CD14-positive monocyte (primary cell): ENCODE results near the gene CES4A. TPM values are rescaled to one million over a fixed set of nuclear protein-coding genes. Genes with fewer than 3 reads are reported as not detected.
"Not testable (repeated sequence)": the region's sequence is repeated elsewhere in the genome, so short reads cannot be mapped to it uniquely, and the experiment has no call there.

Source experiments
- DNase-seq, 3 donors: peaks; one replicate each; pipeline ENCODE4 v3.0.0-alpha.2; 2011 to 2022
- H2AFZ ChIP-seq: 2 replicates; pipeline ENCODE4 v1.6.0; 2012; ENCODE audit warnings: mild to moderate bottlenecking, low read depth, low read length, inconsistent platforms; ENCODE audit not compliant: insufficient read depth, poor library complexity, severe bottlenecking
- H3K27ac ChIP-seq, 2 donors: 1 replicate in 1 of 2; 2 replicates in 1 of 2; pipeline ENCODE4 v1.5.1; 2012 to 2013; ENCODE audit warnings: low read length in 2 of 2, control low read depth in 1 of 2, inconsistent platforms in 1 of 2, low read depth in 1 of 2, mild to moderate bottlenecking in 1 of 2
- H3K27me3 ChIP-seq, 2 donors: one replicate each; pipeline versions ENCODE4 v1.6.0 to v1.6.1; 2011 to 2013; ENCODE audit warnings: low read length in 2 of 2; ENCODE audit not compliant: control insufficient read depth in 2 of 2, insufficient read depth in 2 of 2
- H3K36me3 ChIP-seq, 2 donors: replicated peaks in 1 of 2; 1 replicate in 1 of 2; 2 replicates in 1 of 2; pipeline versions ENCODE4 v1.5.1 to v1.6.1; 2012 to 2013; ENCODE audit warnings: low read length in 2 of 2, control low read depth in 1 of 2, inconsistent platforms in 1 of 2, mild to moderate bottlenecking in 1 of 2; ENCODE audit not compliant: insufficient read depth in 2 of 2, control insufficient read depth in 1 of 2
- H3K4me1 ChIP-seq, 2 donors: 1 replicate in 1 of 2; 2 replicates in 1 of 2; pipeline versions ENCODE4 v1.5.1 to v1.6.1; 2012 to 2013; ENCODE audit warnings: low read length in 2 of 2, control low read depth in 1 of 2, inconsistent platforms in 1 of 2, mild to moderate bottlenecking in 1 of 2, moderate library complexity in 1 of 2; ENCODE audit not compliant: insufficient read depth in 2 of 2, control insufficient read depth in 1 of 2
- H3K4me2 ChIP-seq: replicated peaks from 2 replicates; pipeline ENCODE3; 2012; ENCODE audit warnings: low read length, moderate library complexity, mild to moderate bottlenecking; ENCODE audit not compliant: poor library complexity, severe bottlenecking; ENCODE audit errors: extremely low read depth
- H3K4me3 ChIP-seq, 3 experiments: fragments of 200-600 bp in 1 of 3; sonication (generic) in 1 of 3; replicated peaks in 1 of 3; 1 replicate in 2 of 3; 2 replicates in 1 of 3; pipeline ENCODE4 v1.5.1; 2011 to 2013; ENCODE audit warnings: low read length in 3 of 3, mild to moderate bottlenecking in 3 of 3, control low read depth in 2 of 3, low read depth in 2 of 3, inconsistent platforms in 1 of 3, moderate library complexity in 1 of 3
- H3K79me2 ChIP-seq: 2 replicates; pipeline ENCODE4 v1.6.0; 2012; ENCODE audit warnings: mild to moderate bottlenecking, control low read depth, inconsistent platforms, low read length, moderate library complexity; ENCODE audit not compliant: insufficient read depth
- H3K9ac ChIP-seq: 2 replicates; pipeline ENCODE4 v1.6.0; 2017; ENCODE audit warnings: low read length, mild to moderate bottlenecking; ENCODE audit not compliant: insufficient read depth, poor library complexity, severe bottlenecking
- H3K9me3 ChIP-seq, 2 donors: replicated peaks in 1 of 2; 1 replicate in 1 of 2; 2 replicates in 1 of 2; pipeline versions ENCODE4 v1.5.1 to v1.6.1; 2012 to 2013; ENCODE audit warnings: low read length in 2 of 2, control low read depth in 1 of 2; ENCODE audit not compliant: control insufficient read depth in 1 of 2, insufficient read depth in 1 of 2
- H4K20me1 ChIP-seq: 2 replicates; pipeline ENCODE4 v1.6.0; 2012; ENCODE audit warnings: mild to moderate bottlenecking, low read length, control low read depth, moderate library complexity; ENCODE audit not compliant: insufficient read depth
- H3K27ac Mint-ChIP-seq, 7 donors: one replicate each; pipeline ENCODE4 v1.8.0; 2020; ENCODE audit warnings: mild to moderate bottlenecking in 7 of 7, mixed read lengths in 7 of 7, moderate library complexity in 6 of 7, inconsistent platforms in 2 of 7
- H3K27me3 Mint-ChIP-seq, 3 donors: one replicate each; pipeline ENCODE4 v1.8.0; 2021 to 2022; ENCODE audit warnings: low read depth in 3 of 3, mild to moderate bottlenecking in 3 of 3, mixed read lengths in 3 of 3, moderate library complexity in 3 of 3, inconsistent platforms in 1 of 3
- H3K36me3 Mint-ChIP-seq, 2 donors: one replicate each; pipeline ENCODE4 v1.8.0; 2020; ENCODE audit warnings: mixed read lengths in 2 of 2, inconsistent platforms in 1 of 2, mild to moderate bottlenecking in 1 of 2
- H3K4me1 Mint-ChIP-seq: one replicate; pipeline ENCODE4 v1.8.0; 2020; ENCODE audit warnings: mild to moderate bottlenecking, mixed read lengths
- H3K4me3 Mint-ChIP-seq, 2 donors: one replicate each; pipeline ENCODE4 v1.8.0; 2020; ENCODE audit warnings: mild to moderate bottlenecking in 2 of 2, mixed read lengths in 2 of 2, moderate library complexity in 1 of 2
- H3K9me3 Mint-ChIP-seq, 7 donors: one replicate each; pipeline ENCODE4 v1.8.0; 2020 to 2022; ENCODE audit warnings: mixed read lengths in 7 of 7, mild to moderate bottlenecking in 6 of 7, moderate library complexity in 6 of 7, inconsistent platforms in 2 of 7
- WGBS: methylation state at CpG from one replicate; pipeline ENCODE4 v1.1.5; 2013; ENCODE audit warnings: missing lambda C conversion rate; ENCODE audit not compliant: insufficient coverage; 5-methylcytosine and 5-hydroxymethylcytosine counted together
- intact Hi-C, 2 donors: fragments of 100-400 bp; cut with micrococcal nuclease; formaldehyde crosslinking; loops; one replicate each; pipeline versions ENCODE4 v1.15.0 to v1.15.1; 2023
- polyA plus RNA-seq, 3 donors: library from polyadenylated mRNA; depleted of rRNA in 1 of 3; unstranded in 2 of 3; stranded (reverse) in 1 of 3; fragments of 300-500 nt in 2 of 3; fragments of >200 nt in 1 of 3; fragmentation: Illumina TruSeq in 2 of 3; gene quantifications; 1 replicate in 2 of 3; 2 replicates in 1 of 3; pipeline ENCODE4 v1.2.3, GENCODE V29; 2012 to 2021
- TF ChIP-seq, protein P1 (sequence below): fragments of 200-600 bp; IDR thresholded peaks from one replicate; pipeline ENCODE4 v1.8.0; 2022; ENCODE audit warnings: antibody characterized with exemption, mild to moderate bottlenecking

CES4A gene
- polyA plus RNA-seq, 3 donors = 3.3 to 47.6 (median 4.1) TPM

DNA sequence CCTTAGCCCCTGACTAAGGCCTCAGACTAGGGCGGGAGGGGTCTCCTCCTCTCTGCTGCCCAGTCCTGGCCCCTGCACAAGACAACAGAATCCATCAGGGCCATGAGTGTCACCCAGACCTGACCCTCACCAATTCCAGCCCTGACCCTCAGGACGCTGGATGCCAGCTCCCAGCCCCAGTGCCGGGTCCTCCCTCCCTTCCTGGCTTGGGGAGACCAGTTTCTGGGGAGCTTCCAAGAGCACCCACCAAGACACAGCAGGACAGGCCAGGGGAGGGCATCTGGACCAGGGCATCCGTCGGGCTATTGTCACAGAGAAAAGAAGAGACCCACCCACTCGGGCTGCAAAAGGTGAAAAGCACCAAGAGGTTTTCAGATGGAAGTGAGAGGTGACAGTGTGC, 14.7 kb upstream of the CES4A start:
- Histone ChIP-seq H2AFZ (no peak overlapping the region), H3K27me3 (peaks cover 0 to 6% of the 10 kb centered on the region in 2 donors), H3K9me3 (no peaks in the 10 kb centered on the region), H3K36me3 (no peaks in the 10 kb centered on the region), H3K4me1 (no peaks in the 10 kb centered on the region), H3K4me3 (no peak overlapping the region), H3K4me2 (no peak overlapping the region), H4K20me1 (no peaks in the 10 kb centered on the region), H3K79me2 (no peaks in the 10 kb centered on the region), H3K9ac (no peak overlapping the region), H3K27ac (no peak overlapping the region)
- TF ChIP-seq, protein P1, sequence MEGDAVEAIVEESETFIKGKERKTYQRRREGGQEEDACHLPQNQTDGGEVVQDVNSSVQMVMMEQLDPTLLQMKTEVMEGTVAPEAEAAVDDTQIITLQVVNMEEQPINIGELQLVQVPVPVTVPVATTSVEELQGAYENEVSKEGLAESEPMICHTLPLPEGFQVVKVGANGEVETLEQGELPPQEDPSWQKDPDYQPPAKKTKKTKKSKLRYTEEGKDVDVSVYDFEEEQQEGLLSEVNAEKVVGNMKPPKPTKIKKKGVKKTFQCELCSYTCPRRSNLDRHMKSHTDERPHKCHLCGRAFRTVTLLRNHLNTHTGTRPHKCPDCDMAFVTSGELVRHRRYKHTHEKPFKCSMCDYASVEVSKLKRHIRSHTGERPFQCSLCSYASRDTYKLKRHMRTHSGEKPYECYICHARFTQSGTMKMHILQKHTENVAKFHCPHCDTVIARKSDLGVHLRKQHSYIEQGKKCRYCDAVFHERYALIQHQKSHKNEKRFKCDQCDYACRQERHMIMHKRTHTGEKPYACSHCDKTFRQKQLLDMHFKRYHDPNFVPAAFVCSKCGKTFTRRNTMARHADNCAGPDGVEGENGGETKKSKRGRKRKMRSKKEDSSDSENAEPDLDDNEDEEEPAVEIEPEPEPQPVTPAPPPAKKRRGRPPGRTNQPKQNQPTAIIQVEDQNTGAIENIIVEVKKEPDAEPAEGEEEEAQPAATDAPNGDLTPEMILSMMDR = no peak
- H3K4me3 Mint-ChIP-seq = no peak overlapping the region
- H3K36me3 Mint-ChIP-seq = no peaks in the 10 kb centered on the region
- intact Hi-C loops = no loop called here
- no peaks in the 10 kb centered on the region for H3K9me3 Mint-ChIP-seq
- H3K4me1 Mint-ChIP-seq = peaks cover 7% of the 10 kb centered on the region
- H3K27me3 Mint-ChIP-seq = peaks cover 15 to 25% (median 16%) of the 10 kb centered on the region in 3 donors
- no peak overlapping the region for H3K27ac Mint-ChIP-seq
- DNase-seq = no peak
- WGBS = 88% methylated on average over 4 of the region's 6 CpGs

DNA sequence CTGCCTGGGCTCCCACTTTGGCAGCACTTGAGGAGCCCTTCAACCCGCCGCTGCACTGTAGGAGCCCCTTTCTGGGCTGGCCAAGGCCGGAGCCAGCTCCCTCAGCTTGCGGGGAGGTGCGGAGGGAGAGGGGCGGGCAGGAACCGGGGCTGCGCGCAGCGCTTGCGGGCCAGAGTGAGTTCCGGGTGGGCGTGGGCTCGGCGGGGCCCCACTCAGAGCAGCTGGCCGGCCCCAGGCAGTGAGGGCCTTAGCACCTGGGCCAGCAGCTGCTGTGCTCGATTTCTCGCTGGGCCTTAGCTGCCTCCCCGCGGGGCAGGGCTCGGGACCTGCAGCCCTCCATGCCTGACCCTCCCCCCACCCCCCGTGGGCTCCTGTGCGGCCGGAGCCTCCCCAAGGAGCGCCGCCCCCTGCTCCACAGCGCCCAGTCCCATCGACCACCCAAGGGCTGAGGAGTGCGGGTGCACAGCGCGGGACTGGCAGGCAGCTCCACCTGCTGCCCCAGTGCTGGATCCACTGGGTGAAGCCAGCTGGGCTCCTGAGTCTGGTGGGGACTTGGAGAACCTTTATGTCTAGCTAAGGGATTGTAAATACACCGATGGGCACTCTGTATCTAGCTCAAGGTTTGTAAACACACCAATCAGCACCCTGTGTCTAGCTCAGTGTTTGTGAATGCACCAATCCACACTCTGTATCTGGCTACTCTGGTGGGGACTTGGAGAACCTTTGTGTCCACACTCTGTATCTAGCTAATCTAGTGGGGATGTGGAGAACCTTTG, 14.0 kb upstream of the CES4A start:
- DNase-seq, H3K4me1 Mint-ChIP-seq, intact Hi-C loops, H3K9ac ChIP-seq, H3K4me1 ChIP-seq, H3K4me2 ChIP-seq, H2AFZ ChIP-seq, H3K9me3 Mint-ChIP-seq, H3K27me3 ChIP-seq, H3K4me3 ChIP-seq, H3K36me3 ChIP-seq, H3K4me3 Mint-ChIP-seq, H3K36me3 Mint-ChIP-seq, H3K27ac ChIP-seq, H3K79me2 ChIP-seq, H4K20me1 ChIP-seq, H3K9me3 ChIP-seq, H3K27ac Mint-ChIP-seq: not testable (repeated sequence)
- WGBS = 92% methylated on average over 18 of the region's 32 CpGs
- peaks cover 15 to 29% (median 16%) of the 10 kb centered on the region in 3 donors for H3K27me3 Mint-ChIP-seq

DNA sequence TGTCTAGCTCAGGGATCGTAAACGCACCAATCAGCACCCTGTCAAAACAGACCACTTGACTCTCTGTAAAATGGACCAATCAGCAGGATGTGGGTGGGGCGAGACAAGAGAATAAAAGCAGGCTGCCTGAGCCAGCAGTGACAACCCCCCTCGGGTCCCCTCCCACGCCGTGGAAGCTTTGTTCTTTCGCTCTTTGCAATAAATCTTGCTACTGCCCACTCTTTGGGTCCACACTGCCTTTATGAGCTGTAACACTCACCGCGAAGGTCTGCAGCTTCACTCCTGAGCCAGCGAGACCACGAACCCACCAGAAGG, 13.5 kb upstream of the CES4A start:
- H3K79me2 ChIP-seq, H3K9me3 ChIP-seq, H3K9ac ChIP-seq, H3K9me3 Mint-ChIP-seq, H3K4me3 ChIP-seq, H3K4me1 ChIP-seq, H3K4me2 ChIP-seq, H3K27ac Mint-ChIP-seq, H3K27me3 ChIP-seq, H3K36me3 Mint-ChIP-seq, H3K4me1 Mint-ChIP-seq, DNase-seq, H2AFZ ChIP-seq, intact Hi-C loops, H3K36me3 ChIP-seq, H4K20me1 ChIP-seq, H3K27ac ChIP-seq: not testable (repeated sequence)
- WGBS = 25% methylated on average over 7 of the region's 11 CpGs
- Mint-ChIP-seq H3K4me3 (peak overlapping the region in 1 of 2 donors; percentile 75), H3K27me3 (peaks cover 14 to 30% (median 16%) of the 10 kb centered on the region in 3 donors)
